ENCODE measurements around the gene KAZN. TPM values are rescaled to one million over a fixed set of nuclear protein-coding genes. Genes with fewer than 3 reads are reported as not detected.
A peak's percentile ranks its signal among the peaks of the same experiment; 100 is the strongest.

The KAZN gene
- polyA plus RNA-seq, 1 donor (not counting 4 experiments of a cell fraction or from before 2014, with no cell fraction given), result 5.9 TPM

DNA sequence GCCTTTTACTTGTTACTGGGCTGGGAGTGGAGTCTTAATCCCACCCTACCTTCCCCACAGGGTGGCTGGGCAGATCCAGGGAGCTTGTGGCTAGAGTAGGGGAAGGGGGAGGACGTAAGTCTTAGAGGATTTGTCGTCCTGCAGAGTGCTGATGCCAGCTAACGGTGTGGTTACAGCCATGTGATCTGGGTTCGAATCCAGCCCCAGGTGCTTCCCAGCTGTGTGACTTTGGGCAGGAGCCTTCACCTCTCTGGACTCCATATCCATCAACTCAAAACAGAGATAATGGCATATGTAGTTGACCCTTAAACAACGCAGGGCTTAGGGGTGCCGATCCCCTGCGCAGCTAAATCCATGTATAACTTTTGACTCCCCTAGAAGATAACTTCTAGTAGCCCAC lies 446.6 kb downstream of the KAZN start:
- TF ChIP-seq, protein P1, sequence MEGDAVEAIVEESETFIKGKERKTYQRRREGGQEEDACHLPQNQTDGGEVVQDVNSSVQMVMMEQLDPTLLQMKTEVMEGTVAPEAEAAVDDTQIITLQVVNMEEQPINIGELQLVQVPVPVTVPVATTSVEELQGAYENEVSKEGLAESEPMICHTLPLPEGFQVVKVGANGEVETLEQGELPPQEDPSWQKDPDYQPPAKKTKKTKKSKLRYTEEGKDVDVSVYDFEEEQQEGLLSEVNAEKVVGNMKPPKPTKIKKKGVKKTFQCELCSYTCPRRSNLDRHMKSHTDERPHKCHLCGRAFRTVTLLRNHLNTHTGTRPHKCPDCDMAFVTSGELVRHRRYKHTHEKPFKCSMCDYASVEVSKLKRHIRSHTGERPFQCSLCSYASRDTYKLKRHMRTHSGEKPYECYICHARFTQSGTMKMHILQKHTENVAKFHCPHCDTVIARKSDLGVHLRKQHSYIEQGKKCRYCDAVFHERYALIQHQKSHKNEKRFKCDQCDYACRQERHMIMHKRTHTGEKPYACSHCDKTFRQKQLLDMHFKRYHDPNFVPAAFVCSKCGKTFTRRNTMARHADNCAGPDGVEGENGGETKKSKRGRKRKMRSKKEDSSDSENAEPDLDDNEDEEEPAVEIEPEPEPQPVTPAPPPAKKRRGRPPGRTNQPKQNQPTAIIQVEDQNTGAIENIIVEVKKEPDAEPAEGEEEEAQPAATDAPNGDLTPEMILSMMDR (optimal IDR thresholded peaks at IDR 0.05 in 1 of 3, IDR thresholded peaks at IDR 0.05 in 1 of 3, conservative IDR thresholded peaks at IDR 0.05 in 1 of 3; ENCODE audit: extremely low read depth in 1 of 3, insufficient read depth in 2 of 3, low read length in 3 of 3), result no peak
- TF ChIP-seq EZH2 (IDR thresholded peaks at IDR 0.05; ENCODE audit: low read length), result no peak
- Histone ChIP-seq H3K27me3 (ENCODE audit: control insufficient read depth, extremely low read depth, insufficient read depth, low read length) (no peaks in the 10 kb centered on the region), H3K9me1 (ENCODE audit: control insufficient read depth, extremely low read depth, insufficient read depth, low read length) (no peaks in the 10 kb centered on the region), H4K20me1 (ENCODE audit: control insufficient read depth, extremely low read depth, insufficient read depth, low read length) (no peaks in the 10 kb centered on the region), H3K4me3 (ENCODE audit: control insufficient read depth in 2 of 3, extremely low read depth in 1 of 3, insufficient read depth in 2 of 3, low read depth in 1 of 3, low read length in 3 of 3) (no peak overlapping the region), H2AFZ (ENCODE audit: control insufficient read depth, low read length) (no peak overlapping the region), H3K4me1 (ENCODE audit: control insufficient read depth, extremely low read depth, insufficient read depth, low read length) (peaks cover 3% of the 10 kb centered on the region), H3K4me2 (ENCODE audit: control insufficient read depth, extremely low read depth, insufficient read depth, low read depth, low read length) (no peak overlapping the region), H3K36me3 (ENCODE audit: control insufficient read depth in 2 of 2, extremely low read depth in 1 of 2, insufficient read depth in 2 of 2, low read length in 2 of 2) (peaks cover 6 to 7% of the 10 kb centered on the region in 2 experiments), H3K9me3 (ENCODE audit: control insufficient read depth, low read depth, low read length) (no peaks in the 10 kb centered on the region), H3K27ac (ENCODE audit: control insufficient read depth, insufficient read depth, low read length) (no peak overlapping the region), H3K79me2 (ENCODE audit: control insufficient read depth, insufficient read depth, low read length) (no peaks in the 10 kb centered on the region), H3K9ac (ENCODE audit: control insufficient read depth, extremely low read depth, insufficient read depth, low read length) (no peak overlapping the region)
- FAIRE-seq (no peak), DNase-seq (ENCODE audit: low read depth, low spot score) (no peak)
- dilution Hi-C loops (cut with MboI; ENCODE audit: extremely low pct_ligation_motif_present, low sequenced_read_pairs), result no loop called here

DNA sequence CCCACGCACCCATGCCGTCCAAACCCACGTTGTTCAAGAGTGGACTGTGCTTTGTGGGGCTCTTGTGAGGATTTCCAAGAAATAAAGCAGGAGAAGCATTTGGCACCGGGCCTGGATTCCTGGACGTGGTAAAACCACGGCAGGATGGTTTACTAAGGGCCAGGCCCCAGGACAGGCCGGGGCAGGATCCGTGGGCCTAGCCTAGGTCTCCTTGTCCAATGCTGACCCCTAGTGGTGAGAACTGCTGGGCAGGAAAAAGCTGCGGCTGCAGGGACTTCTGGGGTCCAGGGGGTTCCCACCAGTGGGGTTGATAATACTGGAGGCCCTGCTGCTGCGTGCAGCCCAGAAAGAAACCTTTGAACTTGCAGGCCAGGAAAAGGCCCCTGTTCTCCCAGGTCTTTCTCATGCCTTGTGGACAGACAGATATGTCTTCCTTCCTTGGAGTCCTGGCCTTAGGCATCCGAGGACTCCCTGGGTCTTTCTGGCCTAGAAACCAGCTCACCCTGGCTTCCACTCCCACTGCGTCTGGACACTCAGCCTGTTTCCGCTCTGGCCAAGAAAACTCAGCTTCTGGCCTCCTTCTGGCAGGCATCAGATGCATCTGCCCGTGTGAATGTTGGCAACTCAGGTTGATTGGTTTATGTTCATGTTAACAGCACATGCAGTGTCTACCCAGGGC lies 448.1 kb downstream of the KAZN start:
- DNase-seq (ENCODE audit: low read depth, low spot score) (no peak), FAIRE-seq (peak; percentile 66)
- H3K4me3 ChIP-seq (ENCODE audit: control insufficient read depth in 2 of 3, extremely low read depth in 1 of 3, insufficient read depth in 2 of 3, low read depth in 1 of 3, low read length in 3 of 3), result no peak overlapping the region
- H3K9me3 ChIP-seq (ENCODE audit: control insufficient read depth, low read depth, low read length), result no peaks in the 10 kb centered on the region
- H3K4me2 ChIP-seq (ENCODE audit: control insufficient read depth, extremely low read depth, insufficient read depth, low read depth, low read length), result no peak overlapping the region
- H3K27ac ChIP-seq (ENCODE audit: control insufficient read depth, insufficient read depth, low read length), result no peak overlapping the region
- no peak overlapping the region for H3K9ac ChIP-seq (ENCODE audit: control insufficient read depth, extremely low read depth, insufficient read depth, low read length)
- H3K4me1 ChIP-seq (ENCODE audit: control insufficient read depth, extremely low read depth, insufficient read depth, low read length), result peaks cover 3% of the 10 kb centered on the region
- TF ChIP-seq EZH2 (IDR thresholded peaks at IDR 0.05; ENCODE audit: low read length), result no peak
- TF ChIP-seq, protein P1 (optimal IDR thresholded peaks at IDR 0.05 in 1 of 3, IDR thresholded peaks at IDR 0.05 in 1 of 3, conservative IDR thresholded peaks at IDR 0.05 in 1 of 3; ENCODE audit: extremely low read depth in 1 of 3, insufficient read depth in 2 of 3, low read length in 3 of 3), result peak; percentile 81 to 91 (median 89)
- H3K79me2 ChIP-seq (ENCODE audit: control insufficient read depth, insufficient read depth, low read length), result no peaks in the 10 kb centered on the region
- H3K27me3 ChIP-seq (ENCODE audit: control insufficient read depth, extremely low read depth, insufficient read depth, low read length), result no peaks in the 10 kb centered on the region
- H2AFZ ChIP-seq (ENCODE audit: control insufficient read depth, low read length), result no peak overlapping the region
- peaks cover 6 to 9% of the 10 kb centered on the region in 2 experiments for H3K36me3 ChIP-seq (ENCODE audit: control insufficient read depth in 2 of 2, extremely low read depth in 1 of 2, insufficient read depth in 2 of 2, low read length in 2 of 2)
- dilution Hi-C loops (cut with MboI; ENCODE audit: extremely low pct_ligation_motif_present, low sequenced_read_pairs), result no loop called here
- no peaks in the 10 kb centered on the region for H4K20me1 ChIP-seq (ENCODE audit: control insufficient read depth, extremely low read depth, insufficient read depth, low read length)
- H3K9me1 ChIP-seq (ENCODE audit: control insufficient read depth, extremely low read depth, insufficient read depth, low read length), result no peaks in the 10 kb centered on the region
